SH-SY5Y (cell line): ENCODE data around the gene DLG1.

Experiments
- GATA2 ChIP-seq: IDR thresholded peaks from 2 replicates; pipeline ENCODE4 v1.6.1; 2011; ENCODE audit warnings: mild to moderate bottlenecking, low read depth, low read length
- GATA3 ChIP-seq: IDR thresholded peaks from 2 replicates; pipeline ENCODE4 v1.6.1; 2011; ENCODE audit warnings: low read depth, mild to moderate bottlenecking, low read length, moderate library complexity

DNA sequence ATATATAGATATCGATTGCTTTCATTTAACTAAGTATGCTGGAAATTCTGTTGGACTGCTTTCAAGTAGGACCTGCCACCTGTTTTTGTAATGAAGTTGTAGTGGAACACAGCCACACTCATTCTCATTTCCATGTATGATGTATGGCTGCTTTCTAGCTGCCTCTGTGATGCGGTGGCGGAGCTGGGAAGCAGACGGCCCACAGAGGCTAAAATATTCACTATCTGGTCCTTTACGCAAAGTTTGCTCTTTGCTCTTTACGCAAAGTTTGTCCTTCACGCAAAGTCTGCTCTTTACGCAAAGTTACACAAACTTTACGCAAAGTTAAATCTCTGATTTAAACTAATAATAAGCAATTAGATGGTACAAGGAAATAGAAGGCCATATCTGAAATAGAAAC, 91.5 kb downstream of the DLG1 start:
- no peak for TF ChIP-seq GATA2
- TF ChIP-seq GATA3, result no peak
